Colonic mucosa (tissue), 4 donors: ENCODE results near the gene SVOP. TPM values are rescaled to one million over a fixed set of nuclear protein-coding genes. Genes with fewer than 3 reads are reported as not detected.
A peak's percentile ranks its signal among the peaks of the same experiment; 100 is the strongest.

Source experiments
- DNase-seq: peaks from one replicate; pipeline ENCODE4 v3.0.0-alpha.2; 2020
- H3K27ac ChIP-seq: fragments of 200-600 bp; one replicate; pipeline ENCODE4 v1.8.0; 2021
- H3K27me3 ChIP-seq: fragments of 200-600 bp; one replicate; pipeline ENCODE4 v1.8.0; 2021
- H3K36me3 ChIP-seq: fragments of 200-600 bp; one replicate; pipeline ENCODE4 v1.8.0; 2021
- H3K4me1 ChIP-seq: fragments of 200-600 bp; one replicate; pipeline ENCODE4 v1.8.0; 2021; ENCODE audit warnings: mild to moderate bottlenecking
- H3K4me3 ChIP-seq: fragments of 200-600 bp; one replicate; pipeline ENCODE4 v1.8.0; 2021
- H3K9ac ChIP-seq, 2 donors: one replicate each; pipeline ENCODE4 v1.7.0; 2013; ENCODE audit warnings: control low read depth in 2 of 2, low read depth in 2 of 2, low read length in 2 of 2
- H3K9me3 ChIP-seq: fragments of 200-600 bp; one replicate; pipeline ENCODE4 v1.8.0; 2021
- CTCF ChIP-seq: fragments of 200-600 bp; IDR thresholded peaks from one replicate; pipeline ENCODE4 v1.8.0; 2022; ENCODE audit warnings: antibody characterized with exemption, mild to moderate bottlenecking
- intact Hi-C: fragments of 100-400 bp; cut with DNase I; formaldehyde crosslinking; loops from one replicate; pipeline ENCODE4 v1.14.1; 2022
- total RNA-seq, 2 donors: library from RNA; stranded (reverse); fragmentation: NEBNext Ultra II Directional in 1 of 2; extraction: Animal tissue kit (Norgen Biotek cat#: 25700) in 1 of 2; gene quantifications; one replicate each; pipeline ENCODE4 v1.2.1, GENCODE V29; 2021
- donor health status: healthy.
- donor health status: DM: no; HTN: no; CAD: no.
- donor health status: DM: no; HTN: no; CAD: no.

SVOP gene
- total RNA-seq, 2 donors from 2014 or later, result 0.15 to 0.50 TPM

- no peak for DNase-seq
- Histone ChIP-seq H3K9me3 (no peaks in the 10 kb centered on the region), H3K9ac (no peak overlapping the region), H3K27ac (no peak overlapping the region), H3K4me1 (no peaks in the 10 kb centered on the region), H3K4me3 (no peak overlapping the region), H3K36me3 (no peaks in the 10 kb centered on the region), H3K27me3 (no peaks in the 10 kb centered on the region)
- no peak for TF ChIP-seq CTCF
- intact Hi-C loops, result no loop called here
These were observed 51.2 kb downstream of the SVOP start for GRCh38 chr12:108969622-108970021.

- intact Hi-C loops, result no loop called here
- no peaks in the 10 kb centered on the region for H3K27me3 ChIP-seq
- DNase-seq, result no peak
These were observed 52.9 kb downstream of the SVOP start for GRCh38 chr12:108967869-108968540.

GRCh38 chr12:108966378-108967151, 54.3 kb downstream of the SVOP start:
- H3K9ac ChIP-seq, result no peak overlapping the region
- H3K9me3 ChIP-seq, result no peaks in the 10 kb centered on the region
- no peaks in the 10 kb centered on the region for H3K36me3 ChIP-seq
- intact Hi-C loops, result no loop called here
- DNase-seq, result no peak
- no peaks in the 10 kb centered on the region for H3K4me1 ChIP-seq
- no peak overlapping the region for H3K4me3 ChIP-seq
- H3K27me3 ChIP-seq, result no peaks in the 10 kb centered on the region
- TF ChIP-seq CTCF, result no peak
- H3K27ac ChIP-seq, result no peak overlapping the region

More at GRCh38 chr12:108967869-108968540, 52.9 kb downstream of the SVOP start:
- Histone ChIP-seq H3K4me1 (no peaks in the 10 kb centered on the region), H3K9ac (no peak overlapping the region), H3K4me3 (no peak overlapping the region), H3K9me3 (no peaks in the 10 kb centered on the region), H3K36me3 (no peaks in the 10 kb centered on the region), H3K27ac (no peak overlapping the region)
- TF ChIP-seq CTCF, result peak; percentile 37

GRCh38 chr12:108965886-108966285, 55.0 kb downstream of the SVOP start:
- TF ChIP-seq CTCF, result no peak
- Histone ChIP-seq H3K4me3 (no peak overlapping the region), H3K9ac (no peak overlapping the region), H3K4me1 (no peaks in the 10 kb centered on the region), H3K27ac (no peak overlapping the region), H3K27me3 (no peaks in the 10 kb centered on the region), H3K9me3 (no peaks in the 10 kb centered on the region), H3K36me3 (no peaks in the 10 kb centered on the region)
- intact Hi-C loops, result no loop called here
- DNase-seq, result no peak

- intact Hi-C loops, result no loop called here
- Histone ChIP-seq H3K9ac (no peak overlapping the region), H3K4me1 (no peaks in the 10 kb centered on the region), H3K27ac (no peak overlapping the region), H3K36me3 (no peaks in the 10 kb centered on the region), H3K9me3 (no peaks in the 10 kb centered on the region), H3K27me3 (no peaks in the 10 kb centered on the region), H3K4me3 (no peak overlapping the region)
- TF ChIP-seq CTCF, result no peak
- DNase-seq, result no peak
These were observed 56.2 kb downstream of the SVOP start for GRCh38 chr12:108964371-108965352.
